Bronchial epithelial cell (primary cell): Measurements from ENCODE around the gene STX4. TPM values are rescaled to one million over a fixed set of nuclear protein-coding genes. Genes with fewer than 3 reads are reported as not detected.

Experiments used
- DNase-seq: peaks from one replicate; pipeline ENCODE4 v3.0.0-alpha.2; 2010; ENCODE audit warnings: low read depth
- FAIRE-seq: peaks from 2 replicates; lab custom pipeline; 2011; peaks lifted over from hg19 to GRCh38; lab: Jason Lieb, UNC
- H3K27me3 ChIP-seq: 2 replicates; pipeline ENCODE4 v1.5.1; 2011; ENCODE audit warnings: low read length; ENCODE audit not compliant: control insufficient read depth, insufficient read depth
- H3K36me3 ChIP-seq: 2 replicates; pipeline ENCODE4 v1.5.1; 2011; ENCODE audit warnings: low read length; ENCODE audit not compliant: control insufficient read depth, insufficient read depth
- H3K4me3 ChIP-seq: 2 replicates; pipeline ENCODE4 v1.5.1; 2011; ENCODE audit warnings: mild to moderate bottlenecking, low read depth, low read length, control low read depth
- total RNA-seq: library from RNA; depleted of rRNA; stranded (reverse); fragments of >200 nt; gene quantifications from 2 replicates; pipeline ENCODE4 v1.2.1, GENCODE V29; 2014
- TF ChIP-seq, protein P1 (sequence below): IDR thresholded peaks from 2 replicates; pipeline ENCODE4 v1.5.1; 2011; ENCODE audit warnings: mild to moderate bottlenecking, moderate library complexity, low read length, control low read depth, inconsistent platforms; ENCODE audit not compliant: insufficient read depth, severe bottlenecking

STX4 gene
- total RNA-seq, 1 donor from 2014 or later, result 14.7 TPM

DNA sequence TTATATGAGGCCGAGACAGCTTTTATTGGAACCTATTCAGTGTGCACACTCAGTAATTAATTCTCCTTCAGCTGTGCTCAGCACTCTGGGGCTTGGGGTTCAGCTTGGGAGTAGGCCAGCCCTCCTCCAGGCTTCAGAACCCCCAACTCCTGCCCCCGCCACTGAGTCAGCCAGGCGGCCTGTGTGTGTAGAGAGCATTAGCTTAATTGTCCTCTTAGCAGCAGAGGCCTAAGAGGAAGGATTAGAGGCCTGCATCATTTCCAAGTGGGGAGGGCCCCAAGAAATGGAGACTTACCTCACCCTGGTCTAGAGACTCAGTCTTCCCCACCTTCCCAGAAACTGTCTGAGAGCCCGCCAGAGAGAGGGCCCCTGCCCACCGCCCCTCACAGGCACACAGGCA is 54.6 kb downstream of the STX4 start:
- DNase-seq (no peak), FAIRE-seq (no peak)
- Histone ChIP-seq H3K27me3 (no peaks in the 10 kb centered on the region), H3K4me3 (no peak overlapping the region), H3K36me3 (peaks cover 7% of the 10 kb centered on the region)
- TF ChIP-seq, protein P1, sequence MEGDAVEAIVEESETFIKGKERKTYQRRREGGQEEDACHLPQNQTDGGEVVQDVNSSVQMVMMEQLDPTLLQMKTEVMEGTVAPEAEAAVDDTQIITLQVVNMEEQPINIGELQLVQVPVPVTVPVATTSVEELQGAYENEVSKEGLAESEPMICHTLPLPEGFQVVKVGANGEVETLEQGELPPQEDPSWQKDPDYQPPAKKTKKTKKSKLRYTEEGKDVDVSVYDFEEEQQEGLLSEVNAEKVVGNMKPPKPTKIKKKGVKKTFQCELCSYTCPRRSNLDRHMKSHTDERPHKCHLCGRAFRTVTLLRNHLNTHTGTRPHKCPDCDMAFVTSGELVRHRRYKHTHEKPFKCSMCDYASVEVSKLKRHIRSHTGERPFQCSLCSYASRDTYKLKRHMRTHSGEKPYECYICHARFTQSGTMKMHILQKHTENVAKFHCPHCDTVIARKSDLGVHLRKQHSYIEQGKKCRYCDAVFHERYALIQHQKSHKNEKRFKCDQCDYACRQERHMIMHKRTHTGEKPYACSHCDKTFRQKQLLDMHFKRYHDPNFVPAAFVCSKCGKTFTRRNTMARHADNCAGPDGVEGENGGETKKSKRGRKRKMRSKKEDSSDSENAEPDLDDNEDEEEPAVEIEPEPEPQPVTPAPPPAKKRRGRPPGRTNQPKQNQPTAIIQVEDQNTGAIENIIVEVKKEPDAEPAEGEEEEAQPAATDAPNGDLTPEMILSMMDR, result no peak

DNA sequence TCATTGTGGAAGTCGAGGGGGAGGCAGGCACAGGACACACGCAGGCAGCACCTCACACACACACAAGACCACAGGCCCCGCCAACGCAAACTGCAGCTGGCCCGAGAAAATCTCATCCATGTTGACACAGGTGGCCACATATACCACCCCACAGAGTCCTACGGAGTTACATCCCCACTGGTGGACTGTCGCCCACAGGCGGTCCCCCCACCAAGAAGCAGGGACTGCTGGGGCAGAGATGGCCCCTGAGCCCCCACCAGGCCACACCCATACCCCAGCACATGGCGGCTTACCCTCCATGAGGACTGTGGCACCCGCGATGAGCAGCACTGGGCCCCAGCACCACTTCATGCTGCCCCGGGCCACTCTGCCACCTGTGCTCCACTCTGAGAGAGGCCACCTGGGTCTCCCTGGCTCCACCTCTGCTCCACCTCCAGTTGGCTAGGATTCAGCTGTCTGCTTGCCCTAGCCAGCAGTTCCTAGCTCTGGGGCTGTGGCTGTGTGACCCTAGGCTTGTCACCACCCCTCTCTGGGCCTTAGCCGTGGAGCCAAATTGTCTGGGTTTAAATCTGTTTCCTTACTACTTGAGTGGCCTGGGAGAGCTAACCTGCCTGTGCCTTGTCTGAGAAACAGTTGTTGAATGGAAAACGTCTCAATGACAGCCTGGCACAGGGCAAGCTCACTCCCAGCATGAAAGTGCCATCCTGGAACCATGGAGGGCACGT is 55.3 kb downstream of the STX4 start, which contains the start of gene PRSS53:
Gene PRSS53, minus strand, starts transcription at position 485 of the 725 bp plus-strand sequence. Its CDS starts 134 bp downstream, at position 351.
- FAIRE-seq (no peak), DNase-seq (no peak)
- H3K27me3 ChIP-seq, result no peaks in the 10 kb centered on the region

DNA sequence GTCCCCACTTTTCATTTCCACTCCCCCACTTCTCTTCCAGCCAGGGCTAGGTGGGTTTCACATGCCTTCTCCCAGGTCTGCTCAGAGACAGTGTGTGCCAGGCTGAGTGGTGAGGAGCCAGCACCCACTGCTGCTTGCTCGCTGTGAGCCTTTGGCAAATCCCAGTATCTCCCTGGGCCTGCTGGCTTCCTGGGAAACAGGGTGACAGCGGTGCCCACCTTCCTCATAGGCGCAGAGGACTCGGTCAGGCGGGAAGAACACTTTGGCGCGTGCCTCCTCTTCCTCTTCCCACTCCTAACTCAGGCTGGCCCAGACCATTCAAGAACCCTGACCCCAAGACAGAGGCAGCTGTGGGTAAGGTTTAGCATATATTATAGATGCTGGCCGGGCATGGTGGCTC is 55.8 kb downstream of the STX4 start:
- no peak overlapping the region for H3K4me3 ChIP-seq
- TF ChIP-seq, protein P1, result no peak
- DNase-seq (no peak), FAIRE-seq (no peak)
- no peaks in the 10 kb centered on the region for H3K27me3 ChIP-seq
- peaks cover 6% of the 10 kb centered on the region for H3K36me3 ChIP-seq

More for the DNA sequence above, 55.3 kb downstream of the STX4 start, which contains the start of gene PRSS53:
- TF ChIP-seq, protein P1, result no peak
- peaks cover 6% of the 10 kb centered on the region for H3K36me3 ChIP-seq
- no peak within 1 kb of the TSS for H3K4me3 ChIP-seq

Other genes starting within 250 kb of the STX4 start
- gene ZNF629, start 246.4 kb upstream of the STX4 start, total RNA-seq, result 4.2 and 5.0 TPM in 2 replicates
- gene BCL7C, start 139.5 kb upstream of the STX4 start, total RNA-seq, result 24.7 and 50.1 TPM in 2 replicates
- gene CTF1, start 136.9 kb upstream of the STX4 start, total RNA-seq, result 0.26 and 0.38 TPM in 2 replicates
- gene FBXL19, start 110.0 kb upstream of the STX4 start, total RNA-seq, result 7.9 and 10.0 TPM in 2 replicates
- 16.6 and 17.5 TPM in 2 replicates for gene ORAI3, start 84.5 kb upstream of the STX4 start, total RNA-seq
- gene SETD1A, start 75.8 kb upstream of the STX4 start, total RNA-seq, result 1.3 TPM in 2 replicates
- 5.1 and 8.2 TPM in 2 replicates for gene HSD3B7, start 48.4 kb upstream of the STX4 start, total RNA-seq
- gene STX1B, start 22.9 kb upstream of the STX4 start, total RNA-seq, result under 0.01 TPM in 1 of 2 replicates, not detected in the other
- gene ZNF668, start 40.7 kb downstream of the STX4 start, total RNA-seq, result 6.5 and 8.2 TPM in 2 replicates
- 6.3 and 10.0 TPM in 2 replicates for gene ZNF646, start 40.9 kb downstream of the STX4 start, total RNA-seq
- gene PRSS53, start 55.4 kb downstream of the STX4 start, total RNA-seq, result 0.90 and 1.1 TPM in 2 replicates
- gene VKORC1, start 61.2 kb downstream of the STX4 start, total RNA-seq, result 29.2 and 32.6 TPM in 2 replicates
- 7.4 and 7.9 TPM in 2 replicates for gene BCKDK, start 74.8 kb downstream of the STX4 start, total RNA-seq
- 34.1 and 54.5 TPM in 2 replicates for gene KAT8, start 84.1 kb downstream of the STX4 start, total RNA-seq
- gene PRSS8, start 102.2 kb downstream of the STX4 start, total RNA-seq, result 15.0 and 31.0 TPM in 2 replicates
- gene PRSS36, start 116.5 kb downstream of the STX4 start, total RNA-seq, result 0.26 and 1.3 TPM in 2 replicates
- 24.2 and 25.0 TPM in 2 replicates for gene FUS, start 146.6 kb downstream of the STX4 start, total RNA-seq
- 88.2 and 147 TPM in 2 replicates for gene PYCARD, start 169.2 kb downstream of the STX4 start, total RNA-seq
- gene TRIM72, start 180.6 kb downstream of the STX4 start, total RNA-seq, result under 0.01 TPM in 1 of 2 replicates, not detected in the other
- not detected in 2 replicates for gene PYDC1, start 183.6 kb downstream of the STX4 start, total RNA-seq
- gene ITGAM, start 226.4 kb downstream of the STX4 start, total RNA-seq, result 0.13 TPM in 1 of 2 replicates, not detected in the other